Activated naive CD8-positive, alpha-beta T cell treated with anti-CD3 and anti-CD28 coated beads, Interleukin-2, amount 10 ng/mL, durations not matched to agents 7 days and 5 days (primary cell): ENCODE results near the gene PGBD5. TPM values are rescaled to one million over a fixed set of nuclear protein-coding genes. Genes with fewer than 3 reads are reported as not detected.

Experiments used
- ATAC-seq: fragments of 150-1000 bp; cut with Tn5 transposase; one replicate; pipeline ENCODE4 v1.10.0; 2021; ENCODE audit warnings: low read depth, moderate library complexity
- POLR2A ChIA-PET: fragments of 350-600 bp; sonication (Branson Sonifier 250); formaldehyde crosslinking; loops from one replicate; lab custom pipeline; 2021; ENCODE audit warnings: antibody characterized with exemption; lab: Charles Lee
- DNase-seq: peaks from one replicate; pipeline ENCODE4 v3.0.0; 2021
- H3K27ac Mint-ChIP-seq: one replicate; pipeline ENCODE4 v1.8.0; 2022; ENCODE audit warnings: mild to moderate bottlenecking, mixed read lengths
- H3K27me3 Mint-ChIP-seq: one replicate; pipeline ENCODE4 v1.8.0; 2022; ENCODE audit warnings: mild to moderate bottlenecking, moderate library complexity, mixed read lengths
- H3K36me3 Mint-ChIP-seq: one replicate; pipeline ENCODE4 v1.8.0; 2021; ENCODE audit warnings: mild to moderate bottlenecking, mixed read lengths
- H3K4me1 Mint-ChIP-seq: one replicate; pipeline ENCODE4 v1.8.0; 2021; ENCODE audit warnings: mixed read lengths
- H3K4me3 Mint-ChIP-seq: one replicate; pipeline ENCODE4 v1.8.0; 2022; ENCODE audit warnings: mild to moderate bottlenecking, moderate library complexity, mixed read lengths
- H3K9me3 Mint-ChIP-seq: one replicate; pipeline ENCODE4 v1.8.0; 2021; ENCODE audit warnings: mixed read lengths
- total RNA-seq, 2 experiments: library from RNA; stranded (reverse); gene quantifications; one replicate each; pipeline ENCODE4 v1.2.3, GENCODE V29; 2021

The PGBD5 gene
- total RNA-seq, 2 experiments from 2014 or later, result not detected

DNA sequence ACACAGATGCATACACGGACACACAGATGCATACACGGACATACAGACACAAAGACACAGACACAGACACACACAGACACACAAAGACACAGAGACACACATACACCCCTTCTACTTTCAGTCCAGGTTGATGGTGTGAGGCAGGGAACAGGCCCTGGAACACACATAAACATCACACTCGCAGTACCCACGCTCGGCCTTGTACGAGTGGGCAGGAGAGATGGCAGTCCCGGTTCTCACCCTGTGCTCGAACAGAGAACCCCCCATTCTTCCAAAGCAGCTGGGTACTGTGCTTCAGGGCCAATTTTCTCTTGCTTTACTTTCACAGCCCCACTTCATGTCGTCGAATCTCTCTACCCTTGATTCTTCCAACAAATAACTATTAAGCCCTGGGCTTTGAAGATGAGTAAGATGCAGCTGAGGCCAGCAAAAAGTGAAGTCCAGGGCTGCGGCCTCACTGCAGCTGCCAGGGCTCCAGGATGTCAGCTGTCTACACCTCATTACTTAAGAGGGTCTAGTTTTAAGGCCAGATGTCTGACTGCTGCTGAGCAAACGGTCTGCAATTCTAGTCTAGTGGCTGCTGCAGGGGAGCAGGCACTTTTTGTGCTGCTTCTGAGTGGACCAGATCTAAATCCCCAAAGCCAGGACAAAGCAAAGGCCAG lies 90.1 kb downstream of the PGBD5 start:
- Mint-ChIP-seq H3K36me3 (no peaks in the 10 kb centered on the region), H3K27ac (no peak overlapping the region), H3K9me3 (no peaks in the 10 kb centered on the region), H3K27me3 (peaks cover 6% of the 10 kb centered on the region), H3K4me1 (no peaks in the 10 kb centered on the region), H3K4me3 (no peak overlapping the region)
- ATAC-seq (no peak), DNase-seq (no peak)
- POLR2A ChIA-PET, result no interaction called here

DNA sequence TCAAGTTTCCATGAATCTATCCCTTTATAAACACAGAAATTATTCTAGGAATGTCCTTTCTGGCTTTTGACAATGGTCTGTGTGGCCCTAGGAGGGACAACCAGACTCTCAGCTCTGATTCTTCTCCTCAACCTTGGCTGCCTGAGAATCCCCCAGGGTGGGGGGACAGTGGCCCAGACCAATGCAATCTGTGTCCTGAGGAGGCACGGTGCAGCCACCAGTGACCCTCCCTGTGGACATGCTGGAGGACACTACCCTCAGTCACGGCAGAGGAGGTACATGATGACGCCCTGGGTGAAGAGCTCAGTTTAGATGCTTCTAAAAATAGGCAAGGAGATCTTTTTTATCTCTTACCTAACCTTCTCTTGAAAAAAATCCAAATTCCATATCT lies 91.7 kb downstream of the PGBD5 start:
- Mint-ChIP-seq H3K36me3 (no peaks in the 10 kb centered on the region), H3K9me3 (no peaks in the 10 kb centered on the region), H3K4me1 (no peaks in the 10 kb centered on the region), H3K27ac (no peak overlapping the region), H3K4me3 (no peak overlapping the region), H3K27me3 (peaks cover 8% of the 10 kb centered on the region)
- POLR2A ChIA-PET, result no interaction called here
- DNase-seq (no peak), ATAC-seq (no peak)

DNA sequence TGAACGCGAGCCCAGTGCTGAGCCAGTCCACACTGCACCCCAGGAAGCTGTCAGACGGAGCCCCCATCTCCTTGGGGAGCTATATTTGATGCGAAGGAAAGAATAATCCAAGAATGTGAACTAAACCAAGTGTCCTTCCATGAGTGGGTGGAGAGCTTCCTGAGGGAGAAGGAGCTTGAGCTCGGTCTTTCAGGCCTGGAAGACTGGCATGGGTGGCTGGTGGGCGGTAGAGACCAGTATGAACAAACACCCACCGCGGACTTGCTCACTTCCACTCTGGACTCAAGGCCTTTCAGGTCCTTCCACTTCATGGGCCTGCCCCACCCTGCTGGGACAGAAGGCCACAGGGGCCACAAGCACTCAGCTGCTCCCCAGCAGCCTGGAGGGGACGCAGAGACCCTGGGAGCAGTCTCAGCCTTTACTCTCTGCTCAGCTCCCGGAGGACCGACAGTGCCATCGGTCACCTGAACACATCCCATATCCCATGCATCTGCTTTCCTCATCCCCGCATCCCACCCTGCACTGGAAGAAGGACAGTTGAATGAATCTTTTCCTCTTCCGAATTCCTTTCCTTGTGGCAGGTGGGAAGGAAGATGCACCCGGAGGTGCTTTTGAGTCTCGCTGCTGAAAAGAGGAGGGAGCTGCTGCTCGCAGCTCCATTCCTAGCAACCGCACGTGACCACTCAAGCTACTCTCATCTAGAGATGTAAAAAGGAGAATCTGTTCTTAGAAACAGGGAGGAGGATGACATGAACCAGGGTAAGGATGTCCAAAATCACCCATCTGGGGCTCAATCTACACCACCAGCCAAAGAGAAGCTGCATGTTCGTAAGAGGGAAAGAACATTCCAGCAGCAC lies 92.3 kb downstream of the PGBD5 start:
- no peak for ATAC-seq
- no peaks in the 10 kb centered on the region for H3K36me3 Mint-ChIP-seq
- POLR2A ChIA-PET, result no interaction called here
- H3K4me3 Mint-ChIP-seq, result no peak overlapping the region
- H3K27ac Mint-ChIP-seq, result no peak overlapping the region
- H3K27me3 Mint-ChIP-seq, result peaks cover 9% of the 10 kb centered on the region
- DNase-seq, result no peak
- no peaks in the 10 kb centered on the region for H3K9me3 Mint-ChIP-seq
- no peaks in the 10 kb centered on the region for H3K4me1 Mint-ChIP-seq

DNA sequence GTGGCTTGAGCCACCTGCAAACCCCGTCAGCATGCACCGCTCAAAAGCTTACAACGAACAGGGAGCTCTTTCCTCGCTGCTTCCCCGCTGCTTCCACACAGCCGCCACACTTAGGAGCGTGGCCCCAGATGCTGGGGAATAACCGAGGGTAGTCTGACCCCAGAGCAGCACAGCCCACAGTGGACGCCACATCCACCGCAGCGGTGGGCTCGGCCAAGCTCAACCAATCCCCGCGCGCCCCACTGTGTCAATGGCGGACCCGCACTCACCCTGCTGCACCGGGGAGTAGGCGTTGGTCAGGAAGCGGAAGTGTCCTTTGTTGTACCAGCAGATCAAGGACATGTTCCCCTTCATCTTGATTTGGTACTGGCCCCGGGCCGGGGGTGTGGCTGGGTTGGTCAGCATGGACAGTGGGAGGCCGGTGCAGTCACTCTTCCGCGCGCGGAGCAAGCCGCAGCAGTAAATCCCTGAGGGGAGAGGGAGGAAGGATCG lies 93.5 kb downstream of the PGBD5 start:
- ATAC-seq, result no peak
- POLR2A ChIA-PET, result no interaction called here
- peaks cover 9% of the 10 kb centered on the region for H3K27me3 Mint-ChIP-seq
- no peaks in the 10 kb centered on the region for H3K36me3 Mint-ChIP-seq
- no peak for DNase-seq
- no peaks in the 10 kb centered on the region for H3K9me3 Mint-ChIP-seq
- no peak overlapping the region for H3K4me3 Mint-ChIP-seq
- no peak overlapping the region for H3K27ac Mint-ChIP-seq
- H3K4me1 Mint-ChIP-seq, result no peaks in the 10 kb centered on the region

GRCh38 chr1:230332061-230332460 lies 94.1 kb downstream of the PGBD5 start:
- H3K36me3 Mint-ChIP-seq, result no peaks in the 10 kb centered on the region
- no peaks in the 10 kb centered on the region for H3K9me3 Mint-ChIP-seq
- POLR2A ChIA-PET, result no interaction called here
- peaks cover 7% of the 10 kb centered on the region for H3K27me3 Mint-ChIP-seq
- no peak overlapping the region for H3K4me3 Mint-ChIP-seq
- H3K4me1 Mint-ChIP-seq, result no peaks in the 10 kb centered on the region
- H3K27ac Mint-ChIP-seq, result no peak overlapping the region
- ATAC-seq (no peak), DNase-seq (no peak)

- no peak for ATAC-seq
- Mint-ChIP-seq H3K4me1 (no peaks in the 10 kb centered on the region), H3K27me3 (peaks cover 7% of the 10 kb centered on the region), H3K36me3 (no peaks in the 10 kb centered on the region), H3K9me3 (no peaks in the 10 kb centered on the region), H3K4me3 (no peak overlapping the region), H3K27ac (no peak overlapping the region)
- no peak for DNase-seq
- POLR2A ChIA-PET, result no interaction called here
These were observed 96.0 kb downstream of the PGBD5 start for GRCh38 chr1:230330157-230330556.

DNA sequence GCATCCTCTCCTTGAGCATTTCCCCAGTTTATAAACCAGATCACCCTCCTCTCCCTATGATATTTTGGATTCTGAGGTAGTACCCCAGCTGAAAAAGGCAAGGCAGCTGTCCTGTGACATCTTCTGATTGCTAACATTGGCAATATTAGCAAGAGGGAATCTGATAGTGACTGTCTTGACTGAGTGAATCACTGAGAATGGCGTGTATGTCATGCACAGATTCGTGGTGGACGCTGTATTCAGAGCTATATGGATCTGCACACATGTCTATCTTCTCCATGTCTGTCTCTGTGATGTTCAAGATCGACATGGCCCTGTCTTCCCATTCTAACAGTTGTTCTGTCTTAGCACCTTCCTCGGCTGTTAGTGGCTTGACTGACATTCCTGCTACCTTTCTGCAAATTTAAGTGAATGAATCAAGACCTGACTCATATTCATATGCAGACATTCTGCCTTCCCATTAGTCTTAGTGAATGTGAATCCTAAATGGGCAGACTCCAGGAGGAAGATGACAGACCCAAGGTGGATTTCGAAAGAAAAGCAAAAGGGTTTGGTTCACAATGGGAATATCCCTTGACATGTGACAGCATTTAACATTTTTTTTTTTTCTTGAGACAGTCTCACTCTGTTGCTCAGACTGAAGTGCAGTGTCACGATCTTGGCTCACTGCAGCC lies 97.7 kb downstream of the PGBD5 start:
- no peaks in the 10 kb centered on the region for H3K36me3 Mint-ChIP-seq
- no peaks in the 10 kb centered on the region for H3K4me1 Mint-ChIP-seq
- no peak for ATAC-seq
- no peaks in the 10 kb centered on the region for H3K9me3 Mint-ChIP-seq
- POLR2A ChIA-PET, result no interaction called here
- peaks cover 3% of the 10 kb centered on the region for H3K27me3 Mint-ChIP-seq
- H3K27ac Mint-ChIP-seq, result no peak overlapping the region
- DNase-seq, result no peak
- no peak overlapping the region for H3K4me3 Mint-ChIP-seq

GRCh38 chr1:230327892-230328284 lies 98.2 kb downstream of the PGBD5 start:
- Mint-ChIP-seq H3K36me3 (no peaks in the 10 kb centered on the region), H3K27me3 (peaks cover 3% of the 10 kb centered on the region), H3K4me3 (no peak overlapping the region), H3K27ac (no peak overlapping the region), H3K4me1 (no peaks in the 10 kb centered on the region), H3K9me3 (no peaks in the 10 kb centered on the region)
- POLR2A ChIA-PET, result no interaction called here
- no peak for DNase-seq
- no peak for ATAC-seq

DNA sequence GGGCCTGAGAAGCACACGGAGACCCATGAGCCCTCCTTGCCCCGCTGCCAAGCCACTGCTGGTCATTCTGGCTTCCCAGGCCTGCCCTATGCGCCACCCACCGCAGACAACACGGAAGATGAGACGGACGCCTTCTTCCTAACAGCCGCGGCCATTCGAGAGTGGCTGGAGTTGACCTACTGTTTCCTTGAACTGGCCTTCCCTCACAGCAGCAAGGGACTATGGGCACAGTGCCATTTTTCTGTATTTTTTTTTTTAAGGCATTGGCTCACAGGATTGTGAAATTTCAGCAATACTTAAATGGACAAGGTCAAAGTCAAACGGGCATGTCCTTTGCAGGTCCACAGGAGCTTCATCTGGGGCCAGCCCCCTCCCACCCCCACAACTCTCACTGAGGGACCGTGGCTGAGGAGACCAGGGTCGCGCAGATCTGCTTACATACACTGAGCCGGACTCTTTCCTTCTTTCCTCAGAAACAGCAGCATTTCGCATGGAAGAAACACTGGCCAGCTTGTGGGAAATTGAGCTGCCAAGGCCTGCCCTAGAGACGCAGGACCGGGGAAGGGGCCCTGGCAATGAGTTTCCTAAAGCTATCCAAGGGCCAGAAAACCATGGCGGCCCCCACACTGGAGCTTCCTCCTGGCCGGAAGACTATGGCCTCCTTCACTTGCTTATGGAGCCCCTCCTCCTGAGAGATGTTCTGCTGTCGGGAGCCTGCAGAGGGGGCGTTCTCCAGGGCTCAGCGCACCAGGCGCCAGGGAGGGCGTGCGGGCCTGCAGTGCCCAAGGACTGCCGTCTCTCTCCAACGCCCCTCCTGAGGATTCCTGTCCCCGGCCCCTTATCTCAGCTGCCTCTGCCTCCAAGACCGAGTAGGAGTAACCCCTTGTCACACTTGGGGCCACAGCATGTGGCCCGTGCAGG lies 98.9 kb downstream of the PGBD5 start:
- DNase-seq (no peak), ATAC-seq (no peak)
- H3K4me1 Mint-ChIP-seq, result no peaks in the 10 kb centered on the region
- H3K36me3 Mint-ChIP-seq, result no peaks in the 10 kb centered on the region
- H3K9me3 Mint-ChIP-seq, result no peaks in the 10 kb centered on the region
- POLR2A ChIA-PET, result no interaction called here
- no peak overlapping the region for H3K27ac Mint-ChIP-seq
- peaks cover 3% of the 10 kb centered on the region for H3K27me3 Mint-ChIP-seq
- no peak overlapping the region for H3K4me3 Mint-ChIP-seq

- no peaks in the 10 kb centered on the region for H3K4me1 Mint-ChIP-seq
- ATAC-seq (no peak), DNase-seq (no peak)
- no peaks in the 10 kb centered on the region for H3K27me3 Mint-ChIP-seq
- H3K27ac Mint-ChIP-seq, result no peak overlapping the region
- POLR2A ChIA-PET, result no interaction called here
- H3K36me3 Mint-ChIP-seq, result no peaks in the 10 kb centered on the region
- H3K4me3 Mint-ChIP-seq, result no peak overlapping the region
- no peaks in the 10 kb centered on the region for H3K9me3 Mint-ChIP-seq
These were observed 102.4 kb downstream of the PGBD5 start for GRCh38 chr1:230323686-230324085.

- Mint-ChIP-seq H3K27ac (no peak overlapping the region), H3K4me3 (no peak overlapping the region), H3K4me1 (no peaks in the 10 kb centered on the region), H3K9me3 (no peaks in the 10 kb centered on the region), H3K27me3 (no peaks in the 10 kb centered on the region), H3K36me3 (no peaks in the 10 kb centered on the region)
- POLR2A ChIA-PET, result no interaction called here
- DNase-seq, result no peak
- no peak for ATAC-seq
These were observed 103.1 kb downstream of the PGBD5 start for GRCh38 chr1:230322967-230323547.

GRCh38 chr1:230322421-230322756 lies 103.7 kb downstream of the PGBD5 start:
- no peak overlapping the region for H3K27ac Mint-ChIP-seq
- H3K4me1 Mint-ChIP-seq, result no peaks in the 10 kb centered on the region
- DNase-seq, result no peak
- H3K9me3 Mint-ChIP-seq, result no peaks in the 10 kb centered on the region
- no peaks in the 10 kb centered on the region for H3K36me3 Mint-ChIP-seq
- ATAC-seq, result no peak
- H3K27me3 Mint-ChIP-seq, result no peaks in the 10 kb centered on the region
- POLR2A ChIA-PET, result no interaction called here
- no peak overlapping the region for H3K4me3 Mint-ChIP-seq
